Natural killer cell treated with Interleukin-12 subunit alpha and Interleukin-12 subunit beta and Interleukin-15 and Interleukin-18, amount 100 ng/mL, for 72 hours (primary cell): ENCODE data around the gene TNIK. TPM values are rescaled to one million over a fixed set of nuclear protein-coding genes. Genes with fewer than 3 reads are reported as not detected.
"Not testable (repeated sequence)": the region's sequence is repeated elsewhere in the genome, so short reads cannot be mapped to it uniquely, and the experiment has no call there.

ENCODE experiments used
- ATAC-seq, 2 donors: fragments of 150-1000 bp; cut with Tn5 transposase in 1 of 2; sonication (Bioruptor Pico), chemical (Tn5 transposase) in 1 of 2; 2 replicates each; pipeline ENCODE4 v1.10.0; 2021
- DNase-seq: peaks from one replicate; pipeline ENCODE4 v3.0.0; 2022; ENCODE audit warnings: low spot score
- H3K27ac Mint-ChIP-seq, 2 donors: 1 replicate in 1 of 2; 2 replicates in 1 of 2; pipeline ENCODE4 v1.8.0; 2022; ENCODE audit warnings: mixed read lengths in 2 of 2, mild to moderate bottlenecking in 1 of 2, moderate library complexity in 1 of 2
- H3K27me3 Mint-ChIP-seq, 2 donors: 1 replicate in 1 of 2; 2 replicates in 1 of 2; pipeline ENCODE4 v1.8.0; 2022; ENCODE audit warnings: mixed read lengths in 2 of 2
- H3K36me3 Mint-ChIP-seq: one replicate; pipeline ENCODE4 v1.8.0; 2022; ENCODE audit warnings: mixed read lengths
- H3K4me1 Mint-ChIP-seq, 2 donors: 1 replicate in 1 of 2; 2 replicates in 1 of 2; pipeline ENCODE4 v1.8.0; 2022; ENCODE audit warnings: low read depth in 2 of 2, mixed read lengths in 2 of 2, mild to moderate bottlenecking in 1 of 2
- H3K4me3 Mint-ChIP-seq: one replicate; pipeline ENCODE4 v1.8.0; 2022; ENCODE audit warnings: mixed read lengths
- H3K9me3 Mint-ChIP-seq: 2 replicates; pipeline ENCODE4 v1.8.0; 2022; ENCODE audit warnings: mixed read lengths
- total RNA-seq, 2 donors: library from RNA; stranded (reverse); gene quantifications; one replicate each; pipeline ENCODE4 v1.2.3, GENCODE V29; 2022

TNIK gene
- total RNA-seq, 2 donors from 2014 or later: 44.3 to 48.5 TPM

DNA sequence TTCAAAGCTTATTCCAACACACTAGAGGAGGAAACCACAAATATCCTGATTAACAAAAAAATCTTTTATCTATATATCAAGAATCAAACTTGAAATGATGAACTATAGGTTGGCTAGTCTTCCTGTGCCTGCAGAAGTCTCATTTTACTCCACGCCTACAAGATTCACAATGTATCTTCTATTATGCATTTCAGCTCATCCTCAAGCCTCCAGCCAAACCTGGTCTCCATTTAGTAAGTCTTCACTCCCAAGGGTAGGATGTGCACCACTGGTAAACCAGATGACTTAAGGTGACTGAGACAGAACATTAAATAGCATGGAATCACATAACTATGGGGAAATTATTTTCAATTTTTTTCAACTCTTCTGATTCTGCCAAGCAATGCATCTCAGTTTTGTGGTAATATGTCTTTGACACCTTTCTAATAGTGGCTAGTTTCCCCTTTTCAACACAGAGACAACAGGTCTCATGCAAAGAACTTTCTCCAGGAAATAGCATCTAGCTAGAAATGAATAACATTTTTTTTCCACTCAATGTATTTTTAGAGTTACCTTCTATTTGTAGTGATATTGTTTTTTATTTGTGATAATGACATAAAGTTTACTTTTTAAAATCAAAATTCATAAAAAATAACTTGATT lies 166.9 kb downstream of the TNIK start:
- ATAC-seq (peak; percentile 67 to 71), DNase-seq (no peak)
- peak overlapping the region; percentile 56 for H3K4me3 Mint-ChIP-seq
- H3K4me1 Mint-ChIP-seq: peaks cover 49 to 51% of the 10 kb centered on the region in 2 donors
- H3K36me3 Mint-ChIP-seq: no peaks in the 10 kb centered on the region
- H3K27ac Mint-ChIP-seq: peak overlapping the region in 1 of 2 donors; percentile 21
- no peaks in the 10 kb centered on the region for H3K27me3 Mint-ChIP-seq
- no peaks in the 10 kb centered on the region for H3K9me3 Mint-ChIP-seq

DNA sequence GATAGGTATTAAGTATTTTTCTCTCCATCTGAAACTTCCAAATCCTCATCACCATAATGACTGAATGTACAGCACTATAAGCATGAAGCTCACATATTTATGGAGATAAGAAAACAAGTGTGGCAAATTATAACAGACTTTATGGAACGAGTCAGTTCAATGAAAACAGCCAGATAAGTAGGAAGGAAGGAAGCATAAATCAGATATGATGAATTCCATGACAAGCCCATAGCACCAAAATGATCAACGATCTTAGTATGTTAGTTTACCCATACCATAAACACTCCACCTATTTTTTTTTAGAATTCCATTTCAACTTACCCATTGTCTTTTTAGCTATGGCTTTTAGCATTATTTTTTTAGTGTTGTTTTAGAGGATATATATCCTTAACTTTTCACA lies 169.5 kb downstream of the TNIK start:
- H3K4me1 Mint-ChIP-seq: peaks cover 55 to 56% of the 10 kb centered on the region in 2 donors
- H3K27ac Mint-ChIP-seq: peak overlapping the region in 1 of 2 donors; percentile 23
- no peaks in the 10 kb centered on the region for H3K9me3 Mint-ChIP-seq
- no peak for ATAC-seq
- DNase-seq: no peak
- no peak overlapping the region for H3K4me3 Mint-ChIP-seq
- no peaks in the 10 kb centered on the region for H3K36me3 Mint-ChIP-seq
- no peaks in the 10 kb centered on the region for H3K27me3 Mint-ChIP-seq

DNA sequence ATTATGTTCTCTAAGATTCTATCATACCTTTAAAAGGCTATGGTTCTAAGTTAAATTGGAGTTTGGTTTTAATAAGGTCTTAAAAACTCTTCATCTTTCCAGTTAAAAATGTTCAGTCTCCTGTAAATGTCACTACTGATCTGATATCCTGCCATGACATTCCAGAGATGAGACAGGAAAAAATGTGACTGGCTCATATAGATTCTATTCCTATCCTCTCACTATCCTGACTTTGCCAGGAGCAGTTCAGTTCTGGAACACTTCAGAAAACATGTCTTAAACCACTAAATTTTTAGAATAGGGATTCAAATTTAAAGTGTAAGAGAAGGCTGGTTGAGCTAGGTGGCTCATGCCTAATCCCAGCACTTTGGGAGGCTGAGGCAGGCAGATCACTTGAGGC lies 170.9 kb downstream of the TNIK start:
- no peaks in the 10 kb centered on the region for H3K36me3 Mint-ChIP-seq
- DNase-seq: no peak
- H3K27ac Mint-ChIP-seq: peak overlapping the region; percentile 41 to 47
- ATAC-seq: no peak
- no peaks in the 10 kb centered on the region for H3K27me3 Mint-ChIP-seq
- H3K9me3 Mint-ChIP-seq: no peaks in the 10 kb centered on the region
- no peak overlapping the region for H3K4me3 Mint-ChIP-seq
- H3K4me1 Mint-ChIP-seq: peaks cover 56 to 59% of the 10 kb centered on the region in 2 donors

GRCh38 chr3:171287761-171288160 lies 172.4 kb downstream of the TNIK start:
- H3K9me3 Mint-ChIP-seq, H3K36me3 Mint-ChIP-seq, H3K27me3 Mint-ChIP-seq, ATAC-seq, DNase-seq: not testable (repeated sequence)
- peak overlapping the region; percentile 75 for H3K4me3 Mint-ChIP-seq
- peaks cover 59 to 66% of the 10 kb centered on the region in 2 donors for H3K4me1 Mint-ChIP-seq
- H3K27ac Mint-ChIP-seq: peak overlapping the region; percentile 85

GRCh38 chr3:171286580-171287249 lies 173.5 kb downstream of the TNIK start:
- DNase-seq: no peak
- ATAC-seq: peak; percentile 75 to 91
- Mint-ChIP-seq H3K27me3 (no peaks in the 10 kb centered on the region), H3K9me3 (peaks cover 3% of the 10 kb centered on the region), H3K4me3 (peak overlapping the region; percentile 75), H3K4me1 (peaks cover 60 to 71% of the 10 kb centered on the region in 2 donors), H3K27ac (peak overlapping the region; percentile 85), H3K36me3 (no peaks in the 10 kb centered on the region)

DNA sequence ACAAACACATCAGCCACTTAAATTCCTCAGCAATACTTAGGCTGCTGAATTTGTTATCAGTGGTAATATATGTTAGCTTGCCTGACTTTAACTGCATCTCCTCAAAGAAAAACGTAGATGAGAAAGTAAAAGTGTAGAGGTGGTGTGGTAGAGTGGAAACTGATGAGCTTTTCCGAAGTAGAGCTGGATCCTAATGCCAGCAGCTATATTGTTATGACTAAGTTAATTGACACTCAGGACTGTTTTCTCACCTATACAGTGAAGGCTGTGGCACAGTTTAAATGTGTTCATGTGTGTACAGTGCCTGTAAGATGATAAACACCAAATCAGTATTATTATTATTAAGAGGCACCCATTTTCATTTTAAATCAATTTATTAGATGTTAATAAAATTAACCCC lies 174.9 kb downstream of the TNIK start:
- H3K4me1 Mint-ChIP-seq: peaks cover 58 to 72% of the 10 kb centered on the region in 2 donors
- peak overlapping the region; percentile 75 for H3K4me3 Mint-ChIP-seq
- H3K27ac Mint-ChIP-seq: peak overlapping the region; percentile 85
- peak; percentile 66 to 83 for ATAC-seq
- no peaks in the 10 kb centered on the region for H3K36me3 Mint-ChIP-seq
- DNase-seq: no peak
- peaks cover 3% of the 10 kb centered on the region for H3K9me3 Mint-ChIP-seq
- H3K27me3 Mint-ChIP-seq: no peaks in the 10 kb centered on the region

DNA sequence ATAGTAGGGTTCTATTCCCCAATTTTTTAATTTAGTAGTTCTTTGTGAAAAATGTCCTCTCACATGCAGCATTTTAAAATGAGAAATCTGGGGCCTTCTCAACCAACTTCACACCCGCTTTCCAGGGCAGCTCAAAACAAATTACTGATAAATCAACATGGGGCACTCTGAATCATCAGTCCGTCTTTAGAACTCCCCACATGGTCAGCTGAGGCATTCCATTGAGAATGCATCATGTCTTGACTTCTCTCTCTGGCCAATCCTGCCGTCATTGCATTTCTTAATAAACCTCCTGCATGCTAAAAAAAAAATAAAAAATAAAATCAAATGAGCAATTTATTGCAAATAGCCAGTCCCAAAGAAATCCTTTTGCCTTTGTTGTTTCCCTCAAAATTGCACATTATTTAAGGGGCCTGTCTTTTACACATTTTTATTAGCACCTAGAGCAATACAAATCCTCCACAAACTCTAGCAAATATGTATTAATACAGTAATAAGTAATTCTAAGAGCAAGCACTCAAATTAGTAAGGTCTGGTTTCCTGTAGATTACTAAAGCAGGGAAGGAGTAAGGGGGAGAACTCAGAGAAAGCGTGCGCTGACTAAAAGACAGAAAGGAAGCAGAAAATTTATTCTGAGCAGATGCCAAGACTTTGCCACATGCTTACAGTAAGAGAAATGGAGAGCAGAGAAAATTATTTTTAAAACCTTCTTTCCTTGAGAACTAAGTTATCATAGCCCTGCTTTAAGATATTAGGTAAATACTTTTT lies 175.7 kb downstream of the TNIK start:
- H3K4me3 Mint-ChIP-seq: peak overlapping the region; percentile 75
- peak overlapping the region; percentile 85 for H3K27ac Mint-ChIP-seq
- peaks cover 3% of the 10 kb centered on the region for H3K9me3 Mint-ChIP-seq
- peaks cover 62 to 80% of the 10 kb centered on the region in 2 donors for H3K4me1 Mint-ChIP-seq
- H3K27me3 Mint-ChIP-seq: no peaks in the 10 kb centered on the region
- ATAC-seq (peak in 1 of 2 donors; percentile 66), DNase-seq (no peak)
- H3K36me3 Mint-ChIP-seq: no peaks in the 10 kb centered on the region

- no peak for ATAC-seq
- no peak for DNase-seq
- Mint-ChIP-seq H3K36me3 (no peaks in the 10 kb centered on the region), H3K9me3 (peaks cover 3% of the 10 kb centered on the region), H3K27me3 (no peaks in the 10 kb centered on the region), H3K4me1 (peaks cover 62 to 87% of the 10 kb centered on the region in 2 donors), H3K4me3 (peak overlapping the region; percentile 75), H3K27ac (peak overlapping the region; percentile 85)
Observed at GRCh38 chr3:171283848-171284222, 176.4 kb downstream of the TNIK start.

DNA sequence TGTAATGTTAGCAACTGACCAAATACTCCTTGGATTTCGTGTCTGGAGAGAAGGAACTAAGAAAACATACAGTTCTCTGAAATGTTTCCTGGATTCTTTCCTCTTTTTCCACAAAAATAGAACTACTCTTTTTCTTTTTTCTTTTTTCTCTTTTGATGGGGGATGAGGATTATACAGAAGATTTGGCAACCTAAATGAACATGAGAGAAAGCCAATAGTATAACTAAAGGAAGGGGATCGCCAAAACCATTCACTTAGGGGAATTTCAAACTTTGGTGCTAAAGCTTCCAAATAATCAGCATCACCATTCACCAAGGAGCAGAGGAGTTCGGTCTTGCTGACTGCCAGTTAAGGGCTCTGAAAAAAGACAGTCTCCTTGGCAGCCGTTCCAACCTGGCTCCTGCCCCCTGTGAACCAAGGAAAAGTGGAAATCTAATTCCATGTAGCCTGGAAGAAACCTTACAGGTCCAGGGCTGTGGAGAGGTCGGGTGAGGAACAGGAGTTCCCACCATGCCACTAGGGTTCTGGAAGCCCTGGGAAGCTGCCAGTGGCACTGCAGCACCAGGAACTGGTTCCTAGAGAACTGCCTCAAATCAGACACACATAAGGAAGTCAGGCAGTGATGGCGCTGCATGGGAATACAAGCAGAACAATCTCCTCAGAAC lies 176.9 kb downstream of the TNIK start:
- Mint-ChIP-seq H3K27ac (peak overlapping the region; percentile 85), H3K4me3 (no peak overlapping the region), H3K4me1 (peaks cover 65 to 90% of the 10 kb centered on the region in 2 donors), H3K9me3 (peaks cover 3% of the 10 kb centered on the region), H3K27me3 (no peaks in the 10 kb centered on the region), H3K36me3 (no peaks in the 10 kb centered on the region)
- no peak for DNase-seq
- ATAC-seq: no peak

GRCh38 chr3:171282041-171282440 lies 178.2 kb downstream of the TNIK start:
- peaks cover 72 to 94% of the 10 kb centered on the region in 2 donors for H3K4me1 Mint-ChIP-seq
- no peaks in the 10 kb centered on the region for H3K36me3 Mint-ChIP-seq
- no peak for DNase-seq
- H3K27me3 Mint-ChIP-seq: no peaks in the 10 kb centered on the region
- H3K27ac Mint-ChIP-seq: peak overlapping the region in 1 of 2 donors; percentile 85
- peaks cover 3% of the 10 kb centered on the region for H3K9me3 Mint-ChIP-seq
- H3K4me3 Mint-ChIP-seq: peak overlapping the region; percentile 11
- no peak for ATAC-seq

GRCh38 chr3:171281256-171281992 lies 178.8 kb downstream of the TNIK start:
- DNase-seq: no peak
- Mint-ChIP-seq H3K27me3 (no peaks in the 10 kb centered on the region), H3K4me3 (peak overlapping the region; percentile 11), H3K4me1 (peaks cover 68 to 92% of the 10 kb centered on the region in 2 donors), H3K9me3 (peaks cover 3% of the 10 kb centered on the region), H3K27ac (peak overlapping the region in 1 of 2 donors; percentile 85), H3K36me3 (no peaks in the 10 kb centered on the region)
- ATAC-seq: no peak

- Mint-ChIP-seq H3K4me1 (peaks cover 61 to 82% of the 10 kb centered on the region in 2 donors), H3K4me3 (no peak overlapping the region), H3K27ac (peak overlapping the region; percentile 22 to 51), H3K36me3 (peaks cover 4% of the 10 kb centered on the region), H3K27me3 (no peaks in the 10 kb centered on the region), H3K9me3 (peaks cover 6% of the 10 kb centered on the region)
- DNase-seq: no peak
- peak in 1 of 2 donors; percentile 35 for ATAC-seq
Observed at GRCh38 chr3:171279972-171280371, 180.2 kb downstream of the TNIK start.

GRCh38 chr3:171278299-171278590 lies 182.0 kb downstream of the TNIK start:
- H3K27ac Mint-ChIP-seq: no peak overlapping the region
- DNase-seq (no peak), ATAC-seq (no peak)
- H3K9me3 Mint-ChIP-seq: peaks cover 8% of the 10 kb centered on the region
- H3K4me1 Mint-ChIP-seq: peaks cover 52 to 79% of the 10 kb centered on the region in 2 donors
- H3K4me3 Mint-ChIP-seq: no peak overlapping the region
- peaks cover 8% of the 10 kb centered on the region for H3K36me3 Mint-ChIP-seq
- no peaks in the 10 kb centered on the region for H3K27me3 Mint-ChIP-seq
